PFSK-1 (cell line): ENCODE measurements around the gene KREMEN1.

ENCODE experiments used
- FOXP2 ChIP-seq: optimal IDR thresholded peaks from 2 replicates; pipeline ENCODE3; 2011; ENCODE audit warnings: borderline replicate concordance, control low read depth, inconsistent platforms; ENCODE audit not compliant: insufficient read depth; ENCODE audit errors: extremely low read length, extremely low read depth
- POLR2AphosphoS5 ChIP-seq: IDR thresholded peaks from 2 replicates; pipeline ENCODE4 v1.6.1; 2012; ENCODE audit warnings: low read depth, mild to moderate bottlenecking, control low read depth, low read length, moderate library complexity
- SIN3A ChIP-seq: IDR thresholded peaks from 2 replicates; pipeline ENCODE4 v1.6.1; 2012; ENCODE audit warnings: mild to moderate bottlenecking, low read length, moderate library complexity, borderline replicate concordance; ENCODE audit not compliant: insufficient read depth
- TAF1 ChIP-seq: IDR thresholded peaks from 2 replicates; pipeline ENCODE4 v1.6.1; 2012; ENCODE audit warnings: low read length, control low read depth, borderline replicate concordance; ENCODE audit not compliant: insufficient read depth
- TF ChIP-seq, protein P1 (sequence below), 2 experiments: IDR thresholded peaks; 2 replicates each; pipeline versions ENCODE4 v1.6.1 to v1.8.0; 2011 to 2012; ENCODE audit warnings: low read depth in 2 of 2, low read length in 2 of 2, control low read depth in 1 of 2, inconsistent platforms in 1 of 2, mild to moderate bottlenecking in 1 of 2, moderate library complexity in 1 of 2; ENCODE audit not compliant: insufficient read depth in 1 of 2

The KREMEN1 gene

DNA sequence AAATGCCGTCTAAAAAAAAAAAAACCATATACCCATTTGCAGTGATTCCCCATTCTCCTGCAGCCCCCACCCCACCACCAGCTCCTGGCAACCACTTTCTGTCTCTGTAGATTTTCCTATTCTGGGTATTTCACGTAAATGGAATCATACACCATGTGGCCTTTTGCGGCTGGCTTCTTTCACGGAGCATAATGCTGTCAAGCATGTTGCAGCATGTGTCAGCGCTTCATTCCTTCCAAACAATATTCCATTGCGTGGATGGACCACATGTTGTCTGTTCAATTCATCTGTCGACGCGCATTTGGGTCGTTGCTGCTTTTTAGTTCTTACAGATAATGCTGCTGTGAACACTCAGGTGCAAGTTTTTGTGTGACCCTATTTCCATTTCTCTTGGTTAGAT lies 118.1 kb downstream of the KREMEN1 start:
- no peak for TF ChIP-seq FOXP2
- TF ChIP-seq, protein P1, sequence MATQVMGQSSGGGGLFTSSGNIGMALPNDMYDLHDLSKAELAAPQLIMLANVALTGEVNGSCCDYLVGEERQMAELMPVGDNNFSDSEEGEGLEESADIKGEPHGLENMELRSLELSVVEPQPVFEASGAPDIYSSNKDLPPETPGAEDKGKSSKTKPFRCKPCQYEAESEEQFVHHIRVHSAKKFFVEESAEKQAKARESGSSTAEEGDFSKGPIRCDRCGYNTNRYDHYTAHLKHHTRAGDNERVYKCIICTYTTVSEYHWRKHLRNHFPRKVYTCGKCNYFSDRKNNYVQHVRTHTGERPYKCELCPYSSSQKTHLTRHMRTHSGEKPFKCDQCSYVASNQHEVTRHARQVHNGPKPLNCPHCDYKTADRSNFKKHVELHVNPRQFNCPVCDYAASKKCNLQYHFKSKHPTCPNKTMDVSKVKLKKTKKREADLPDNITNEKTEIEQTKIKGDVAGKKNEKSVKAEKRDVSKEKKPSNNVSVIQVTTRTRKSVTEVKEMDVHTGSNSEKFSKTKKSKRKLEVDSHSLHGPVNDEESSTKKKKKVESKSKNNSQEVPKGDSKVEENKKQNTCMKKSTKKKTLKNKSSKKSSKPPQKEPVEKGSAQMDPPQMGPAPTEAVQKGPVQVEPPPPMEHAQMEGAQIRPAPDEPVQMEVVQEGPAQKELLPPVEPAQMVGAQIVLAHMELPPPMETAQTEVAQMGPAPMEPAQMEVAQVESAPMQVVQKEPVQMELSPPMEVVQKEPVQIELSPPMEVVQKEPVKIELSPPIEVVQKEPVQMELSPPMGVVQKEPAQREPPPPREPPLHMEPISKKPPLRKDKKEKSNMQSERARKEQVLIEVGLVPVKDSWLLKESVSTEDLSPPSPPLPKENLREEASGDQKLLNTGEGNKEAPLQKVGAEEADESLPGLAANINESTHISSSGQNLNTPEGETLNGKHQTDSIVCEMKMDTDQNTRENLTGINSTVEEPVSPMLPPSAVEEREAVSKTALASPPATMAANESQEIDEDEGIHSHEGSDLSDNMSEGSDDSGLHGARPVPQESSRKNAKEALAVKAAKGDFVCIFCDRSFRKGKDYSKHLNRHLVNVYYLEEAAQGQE (IDR thresholded peaks at IDR 0.05; ENCODE audit: insufficient read depth in 1 of 2, low read depth in 2 of 2, low read length in 2 of 2): no peak
- no peak for TF ChIP-seq POLR2AphosphoS5
- no peak for TF ChIP-seq TAF1
- TF ChIP-seq SIN3A: no peak

DNA sequence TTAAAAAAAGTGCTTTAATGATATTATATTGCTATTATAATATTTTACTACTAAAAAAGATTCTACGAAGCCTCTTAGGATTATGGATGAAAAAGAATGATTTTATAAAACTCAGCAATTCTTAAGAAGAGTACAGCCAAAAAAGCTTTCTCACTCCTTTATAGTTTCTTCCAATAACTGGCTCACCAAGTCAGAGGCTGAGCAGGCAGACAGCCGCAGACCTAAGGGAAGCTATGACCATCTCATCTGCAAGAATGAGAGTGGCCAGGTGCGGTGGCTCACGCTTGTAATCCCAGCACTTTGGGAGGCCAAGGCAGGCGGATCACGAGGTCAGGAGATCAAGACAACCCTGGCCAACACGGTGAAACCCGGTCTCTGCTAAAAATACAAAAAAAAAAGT lies 120.2 kb downstream of the KREMEN1 start:
- TF ChIP-seq TAF1: no peak

GRCh38 chr22:29194184-29194583 lies 121.3 kb downstream of the KREMEN1 start:
- TF ChIP-seq TAF1 (no peak), SIN3A (no peak), POLR2AphosphoS5 (no peak), FOXP2 (no peak)
- TF ChIP-seq, protein P1 (IDR thresholded peaks at IDR 0.05; ENCODE audit: insufficient read depth in 1 of 2, low read depth in 2 of 2, low read length in 2 of 2): no peak

DNA sequence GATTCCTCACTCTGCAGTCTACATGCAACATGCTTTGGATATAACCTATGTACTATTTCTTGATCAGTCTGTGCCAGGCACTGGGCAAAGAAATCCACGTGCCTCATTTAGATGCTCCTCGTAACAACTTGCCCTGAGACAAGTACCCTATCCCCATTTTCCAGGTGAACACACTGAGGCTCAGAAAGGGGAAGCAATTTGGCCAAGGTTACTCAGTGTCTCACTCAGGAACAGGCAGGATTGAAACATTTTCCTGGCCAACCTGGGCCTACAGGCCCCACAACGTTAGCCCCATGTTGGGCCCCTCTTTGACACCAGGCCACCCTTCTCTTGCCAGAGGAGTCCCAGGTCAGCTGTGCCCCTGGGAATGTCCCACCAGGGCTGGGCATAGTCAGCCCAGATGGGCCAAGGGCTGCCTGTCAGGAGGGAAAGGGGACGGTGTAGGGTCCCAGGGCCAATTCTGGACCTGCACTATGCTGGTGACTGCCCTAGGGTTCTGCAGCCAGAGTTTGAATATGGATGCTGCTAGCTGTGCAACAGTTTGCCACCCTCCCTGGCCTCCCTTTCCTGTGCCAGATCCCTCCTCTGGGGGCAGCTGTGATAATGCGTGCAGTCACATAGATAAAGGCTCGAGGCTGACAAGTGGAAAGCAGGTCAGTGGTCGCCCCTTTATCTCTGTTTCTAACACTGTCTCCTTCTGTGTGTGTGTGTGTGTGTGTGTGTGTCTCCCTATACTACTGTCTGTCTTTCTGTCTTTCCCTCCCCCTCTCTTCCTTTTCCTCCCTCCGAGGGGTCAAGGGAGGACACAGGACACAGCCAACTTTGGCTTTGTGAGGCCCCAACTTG lies 122.5 kb downstream of the KREMEN1 start:
- TF ChIP-seq TAF1 (no peak), SIN3A (no peak), POLR2AphosphoS5 (no peak), FOXP2 (no peak)
- TF ChIP-seq, protein P1 (IDR thresholded peaks at IDR 0.05; ENCODE audit: insufficient read depth in 1 of 2, low read depth in 2 of 2, low read length in 2 of 2): no peak

DNA sequence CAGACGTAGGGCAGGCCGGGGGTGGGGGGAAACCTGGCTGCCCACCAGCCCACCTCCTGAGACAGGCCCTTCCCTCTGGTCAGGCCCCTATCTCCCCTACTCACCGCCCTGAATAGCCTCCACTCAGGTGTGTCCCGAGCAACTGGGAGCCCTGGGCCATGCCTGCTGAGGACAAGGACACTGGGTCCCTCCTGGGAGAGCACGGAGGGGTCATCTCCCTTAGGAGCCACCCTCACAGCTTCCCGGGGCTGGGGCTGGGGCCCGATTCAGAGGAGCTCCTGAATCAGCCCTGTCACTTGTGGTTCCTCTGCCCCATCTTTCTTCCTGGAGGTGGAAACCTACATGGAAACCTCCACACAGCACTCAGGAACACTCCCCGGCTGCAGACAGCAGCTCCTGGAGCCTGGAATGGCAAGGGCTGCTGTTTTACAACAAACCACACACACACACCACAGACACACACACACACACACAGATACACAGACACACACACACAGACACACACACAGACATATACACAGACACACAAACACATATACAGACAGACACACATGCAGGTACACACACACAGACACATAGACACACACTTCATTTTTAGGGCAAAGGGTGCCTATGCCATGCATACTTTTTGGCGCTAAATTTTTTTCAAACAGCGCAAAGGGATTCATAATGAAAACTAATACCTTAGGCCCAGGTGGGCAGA lies 123.3 kb downstream of the KREMEN1 start:
- TF ChIP-seq TAF1: no peak
- TF ChIP-seq, protein P1 (IDR thresholded peaks at IDR 0.05; ENCODE audit: insufficient read depth in 1 of 2, low read depth in 2 of 2, low read length in 2 of 2): no peak
- no peak for TF ChIP-seq SIN3A
- no peak for TF ChIP-seq POLR2AphosphoS5
- no peak for TF ChIP-seq FOXP2
